Upper lobe of left lung (tissue), 6 donors: ENCODE data around the gene SMAD6. TPM values are rescaled to one million over a fixed set of nuclear protein-coding genes. Genes with fewer than 3 reads are reported as not detected.

Experiments used
- ATAC-seq, 2 donors: fragments of 200-7000 bp; cut with Tn5 transposase; one replicate each; pipeline ENCODE4 v1.9.1; 2022; ENCODE audit warnings: mild to moderate bottlenecking in 2 of 2, moderate library complexity in 2 of 2; ENCODE audit not compliant: low FRiP score in 2 of 2
- DNase-seq, 2 donors: peaks; one replicate each; pipeline ENCODE4 v3.0.0-alpha.2; 2019 to 2020
- H3K27ac ChIP-seq, 4 donors: fragments of 200-600 bp; sonication (generic); one replicate each; pipeline ENCODE4 v1.5.1; 2016 to 2019
- H3K27me3 ChIP-seq, 4 donors: fragments of 200-600 bp; sonication (generic); one replicate each; pipeline ENCODE4 v1.5.1; 2017 to 2019
- H3K36me3 ChIP-seq, 4 donors: fragments of 200-600 bp; sonication (generic); one replicate each; pipeline ENCODE4 v1.5.1; 2016 to 2019
- H3K4me1 ChIP-seq, 4 donors: fragments of 200-600 bp; sonication (generic); one replicate each; pipeline ENCODE4 v1.5.1; 2018 to 2019
- H3K4me3 ChIP-seq, 4 donors: fragments of 200-600 bp; sonication (generic); one replicate each; pipeline ENCODE4 v1.5.1; 2017 to 2019; ENCODE audit warnings: mild to moderate bottlenecking in 2 of 4, moderate library complexity in 1 of 4
- H3K9me3 ChIP-seq, 4 donors: fragments of 200-600 bp; sonication (generic); one replicate each; pipeline ENCODE4 v1.5.1; 2018 to 2019
- EP300 ChIP-seq, 4 donors: sonication (generic); formaldehyde crosslinking; IDR thresholded peaks; one replicate each; pipeline ENCODE4 v1.5.1; 2017; ENCODE audit warnings: antibody characterized with exemption in 4 of 4, control low read depth in 2 of 4
- POLR2A ChIP-seq, 4 donors: fragments of 450-650 bp; IDR thresholded peaks; one replicate each; pipeline ENCODE4 v1.5.1; 2016 to 2017; ENCODE audit warnings: antibody characterized with exemption in 4 of 4, mild to moderate bottlenecking in 2 of 4
- POLR2AphosphoS5 ChIP-seq, 2 donors: sonication (generic); formaldehyde crosslinking; IDR thresholded peaks; one replicate each; pipeline ENCODE4 v1.5.1; 2017; ENCODE audit warnings: antibody characterized with exemption in 2 of 2
- WGBS, 2 donors: methylation state at CpG; one replicate each; pipeline ENCODE4 v1.1.5; 2017 to 2018; 5-methylcytosine and 5-hydroxymethylcytosine counted together
- total RNA-seq, 6 donors: library from RNA; depleted of rRNA in 4 of 6; stranded (reverse); fragments of >200 nt in 4 of 6; gene quantifications; one replicate each; pipeline versions ENCODE4 v1.1.0 to v1.2.1, GENCODE V29; 2016 to 2021
- TF ChIP-seq, protein P1 (sequence below), 6 experiments: fragments of 450-650 bp in 4 of 6; fragments of 200-600 bp in 2 of 6; sonication (generic) in 2 of 6; IDR thresholded peaks; one replicate each; pipeline ENCODE4 v1.5.1; 2016 to 2019; ENCODE audit warnings: antibody characterized with exemption in 6 of 6
- donor health status: DM: no; HTN: no; CAD: no; lungs with moderate emphysema.
- donor health status: DM: no; HTN: yes; CAD: no; lungs with severe emphysema.

Gene SMAD6
- total RNA-seq, 6 donors from 2014 or later: 76.6 to 377 (median 102) TPM

DNA sequence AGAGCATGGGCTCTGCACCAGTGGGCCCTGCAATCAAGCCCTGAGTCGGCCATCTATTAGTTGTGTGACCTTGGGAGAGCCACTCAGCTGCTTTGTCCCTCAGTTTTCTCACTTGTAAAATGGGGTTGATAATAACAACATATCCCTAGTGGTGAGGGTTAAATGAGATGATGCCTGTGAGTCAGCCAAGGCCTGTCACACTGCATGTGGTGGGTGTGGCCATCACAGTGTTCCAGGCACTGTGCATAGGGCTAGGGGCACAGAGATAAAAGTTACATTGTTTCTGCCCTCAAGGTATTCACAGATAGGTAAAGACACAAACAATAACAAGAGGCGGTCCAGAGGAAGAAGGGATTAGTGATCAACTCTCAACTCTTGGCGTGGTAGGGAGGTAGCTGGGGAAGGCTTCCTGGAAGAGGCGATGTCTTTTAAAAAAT is 19.5 kb downstream of the SMAD6 start:
- WGBS, 2 donors: 69 to 74% methylated on average over 3 to 4 of the region's 4 CpGs

GRCh38 chr15:66721954-66722353 is 19.9 kb downstream of the SMAD6 start:
- 58 to 82% methylated on average over 6 of the region's 6 CpGs for WGBS, 2 donors
- H3K4me1 ChIP-seq: peaks cover 38 to 88% (median 78%) of the 10 kb centered on the region in 4 donors

More for the DNA sequence above, 19.5 kb downstream of the SMAD6 start:
- DNase-seq (no peak), ATAC-seq (peak in 1 of 2 donors; percentile 34)
- no peaks in the 10 kb centered on the region for H3K27me3 ChIP-seq
- TF ChIP-seq EP300 (IDR thresholded peaks at IDR 0.05): no peak
- TF ChIP-seq, protein P1, sequence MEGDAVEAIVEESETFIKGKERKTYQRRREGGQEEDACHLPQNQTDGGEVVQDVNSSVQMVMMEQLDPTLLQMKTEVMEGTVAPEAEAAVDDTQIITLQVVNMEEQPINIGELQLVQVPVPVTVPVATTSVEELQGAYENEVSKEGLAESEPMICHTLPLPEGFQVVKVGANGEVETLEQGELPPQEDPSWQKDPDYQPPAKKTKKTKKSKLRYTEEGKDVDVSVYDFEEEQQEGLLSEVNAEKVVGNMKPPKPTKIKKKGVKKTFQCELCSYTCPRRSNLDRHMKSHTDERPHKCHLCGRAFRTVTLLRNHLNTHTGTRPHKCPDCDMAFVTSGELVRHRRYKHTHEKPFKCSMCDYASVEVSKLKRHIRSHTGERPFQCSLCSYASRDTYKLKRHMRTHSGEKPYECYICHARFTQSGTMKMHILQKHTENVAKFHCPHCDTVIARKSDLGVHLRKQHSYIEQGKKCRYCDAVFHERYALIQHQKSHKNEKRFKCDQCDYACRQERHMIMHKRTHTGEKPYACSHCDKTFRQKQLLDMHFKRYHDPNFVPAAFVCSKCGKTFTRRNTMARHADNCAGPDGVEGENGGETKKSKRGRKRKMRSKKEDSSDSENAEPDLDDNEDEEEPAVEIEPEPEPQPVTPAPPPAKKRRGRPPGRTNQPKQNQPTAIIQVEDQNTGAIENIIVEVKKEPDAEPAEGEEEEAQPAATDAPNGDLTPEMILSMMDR (IDR thresholded peaks at IDR 0.05): no peak
- TF ChIP-seq POLR2AphosphoS5 (IDR thresholded peaks at IDR 0.05): no peak
- no peak for TF ChIP-seq POLR2A (IDR thresholded peaks at IDR 0.05)
- H3K4me3 ChIP-seq: peak overlapping the region in 1 of 4 donors; percentile 90
- peaks cover 41 to 90% (median 80%) of the 10 kb centered on the region in 4 donors for H3K4me1 ChIP-seq
- H3K36me3 ChIP-seq: peaks cover 0 to 85% (median 19%) of the 10 kb centered on the region in 4 donors
- no peaks in the 10 kb centered on the region for H3K9me3 ChIP-seq
- peak overlapping the region in 3 of 4 donors; percentile 35 to 78 (median 37) for H3K27ac ChIP-seq

GRCh38 chr15:66722757-66723540 is 20.9 kb downstream of the SMAD6 start:
- TF ChIP-seq, protein P1 (IDR thresholded peaks at IDR 0.05): no peak
- no peak for TF ChIP-seq POLR2A (IDR thresholded peaks at IDR 0.05)
- TF ChIP-seq POLR2AphosphoS5 (IDR thresholded peaks at IDR 0.05): no peak
- no peak for TF ChIP-seq EP300 (IDR thresholded peaks at IDR 0.05)
- DNase-seq: no peak
- Histone ChIP-seq H3K27me3 (no peaks in the 10 kb centered on the region), H3K27ac (peak overlapping the region in 3 of 4 donors; percentile 19 to 30 (median 30)), H3K36me3 (peaks cover 0 to 74% (median 16%) of the 10 kb centered on the region in 4 donors), H3K4me3 (peak overlapping the region in 1 of 4 donors; percentile 22), H3K9me3 (no peaks in the 10 kb centered on the region), H3K4me1 (peaks cover 33 to 85% (median 74%) of the 10 kb centered on the region in 4 donors)
- no peak for ATAC-seq
- 45 to 75% methylated on average over 4 to 5 of the region's 5 CpGs for WGBS, 2 donors

More at GRCh38 chr15:66721954-66722353, 19.9 kb downstream of the SMAD6 start:
- ATAC-seq (no peak), DNase-seq (no peak)
- Histone ChIP-seq H3K36me3 (peaks cover 0 to 83% (median 17%) of the 10 kb centered on the region in 4 donors), H3K9me3 (no peaks in the 10 kb centered on the region), H3K27ac (peak overlapping the region in 1 of 4 donors; percentile 28), H3K4me3 (peak overlapping the region in 1 of 4 donors; percentile 22), H3K27me3 (no peaks in the 10 kb centered on the region)
- TF ChIP-seq, protein P1 (IDR thresholded peaks at IDR 0.05): no peak
- TF ChIP-seq POLR2AphosphoS5 (IDR thresholded peaks at IDR 0.05): no peak
- no peak for TF ChIP-seq EP300 (IDR thresholded peaks at IDR 0.05)
- TF ChIP-seq POLR2A (IDR thresholded peaks at IDR 0.05): no peak

DNA sequence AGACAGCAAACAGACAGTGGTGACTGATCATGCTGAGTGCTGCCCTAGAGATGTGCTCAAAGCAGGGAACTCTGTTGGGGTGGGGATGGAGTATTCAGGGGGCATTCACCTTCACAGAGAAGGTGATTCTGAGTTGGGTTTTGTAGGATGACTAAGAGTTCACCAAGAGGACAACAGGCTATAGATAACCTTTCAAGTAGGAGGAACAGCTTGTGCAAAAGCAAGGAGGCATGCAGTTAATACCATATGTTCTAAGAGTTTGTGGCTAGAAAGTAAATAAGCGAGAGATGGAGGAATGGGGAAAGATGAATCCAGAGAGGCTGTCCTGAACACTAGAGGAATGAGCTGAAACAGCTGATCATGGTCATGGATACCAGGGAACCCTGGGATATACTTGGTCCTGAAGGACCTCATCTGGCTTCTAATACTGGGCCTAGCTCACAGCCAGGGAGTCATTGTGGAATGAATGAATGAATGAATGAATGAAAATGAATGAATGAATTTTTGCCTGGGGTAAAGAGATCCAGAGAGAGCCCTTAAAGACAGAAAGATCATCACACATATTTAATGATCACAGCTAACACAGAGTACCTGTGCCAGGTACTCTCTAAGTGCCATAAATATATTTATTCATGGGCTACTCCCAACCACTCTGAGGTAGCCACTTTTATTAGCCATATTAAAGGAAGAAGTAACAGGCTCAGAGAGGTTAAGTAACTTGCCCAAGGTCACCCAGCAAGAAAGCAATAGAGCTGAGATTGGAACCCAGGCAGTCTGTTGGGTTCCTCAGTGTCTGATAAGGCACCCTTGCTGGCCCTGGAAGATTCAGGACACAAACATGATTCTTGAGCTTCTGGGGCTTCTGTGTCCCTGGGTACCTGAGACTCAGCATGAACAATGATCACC is 22.0 kb downstream of the SMAD6 start:
- H3K27me3 ChIP-seq: no peaks in the 10 kb centered on the region
- H3K36me3 ChIP-seq: peaks cover 0 to 66% (median 10%) of the 10 kb centered on the region in 4 donors
- no peaks in the 10 kb centered on the region for H3K9me3 ChIP-seq
- H3K27ac ChIP-seq: peak overlapping the region; percentile 14 to 30 (median 24)
- peak overlapping the region in 1 of 4 donors; percentile 32 for H3K4me3 ChIP-seq
- DNase-seq: no peak
- TF ChIP-seq EP300 (IDR thresholded peaks at IDR 0.05) (no peak), POLR2AphosphoS5 (IDR thresholded peaks at IDR 0.05) (no peak), POLR2A (IDR thresholded peaks at IDR 0.05) (no peak)
- TF ChIP-seq, protein P1 (IDR thresholded peaks at IDR 0.05): no peak
- ATAC-seq: no peak
- WGBS, 2 donors: 86 to 90% methylated on average over 1 of the region's 1 CpG
- peaks cover 34 to 85% (median 71%) of the 10 kb centered on the region in 4 donors for H3K4me1 ChIP-seq
